ENCODE measurements around the gene DIP2C.
A peak's percentile ranks its signal among the peaks of the same experiment; 100 is the strongest.
"Not testable (repeated sequence)": the region's sequence is repeated elsewhere in the genome, so short reads cannot be mapped to it uniquely, and the experiment has no call there.

Gene DIP2C

DNA sequence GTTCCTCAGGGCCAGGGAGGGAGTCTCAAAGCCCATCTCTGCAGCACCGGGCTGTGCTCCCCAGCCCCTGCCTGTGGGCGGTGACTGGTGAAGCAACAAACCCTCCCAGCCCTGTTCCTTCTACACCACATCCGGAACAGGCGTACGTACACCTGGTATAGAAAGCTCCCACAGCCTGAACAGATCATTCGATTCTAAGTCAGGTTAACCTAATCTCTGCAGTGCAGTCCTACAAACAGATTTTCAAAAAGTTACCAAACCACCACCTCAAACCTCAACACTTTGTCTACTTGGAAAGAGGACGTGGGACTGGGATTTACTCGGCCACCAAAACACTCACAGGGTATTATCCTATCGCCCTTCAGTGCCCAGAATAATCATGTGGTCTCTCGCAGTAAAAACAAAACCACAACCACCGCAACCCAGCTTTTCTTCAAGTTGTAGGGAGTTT lies 238.4 kb downstream of the DIP2C start:
- no peak for DNase-seq
- Histone ChIP-seq H3K4me3 (no peak overlapping the region), H3K9me3 (no peaks in the 10 kb centered on the region), H3K27me3 (no peaks in the 10 kb centered on the region), H3K36me3 (no peaks in the 10 kb centered on the region), H3K4me1 (peaks cover 0 to 31% (median 10%) of the 10 kb centered on the region in 4 donors), H3K27ac (peak overlapping the region; percentile 12 to 22)
- intact Hi-C loops (cut with DNase I; ENCODE audit: low total_unique reads): no loop called here
- TF ChIP-seq, protein P1, sequence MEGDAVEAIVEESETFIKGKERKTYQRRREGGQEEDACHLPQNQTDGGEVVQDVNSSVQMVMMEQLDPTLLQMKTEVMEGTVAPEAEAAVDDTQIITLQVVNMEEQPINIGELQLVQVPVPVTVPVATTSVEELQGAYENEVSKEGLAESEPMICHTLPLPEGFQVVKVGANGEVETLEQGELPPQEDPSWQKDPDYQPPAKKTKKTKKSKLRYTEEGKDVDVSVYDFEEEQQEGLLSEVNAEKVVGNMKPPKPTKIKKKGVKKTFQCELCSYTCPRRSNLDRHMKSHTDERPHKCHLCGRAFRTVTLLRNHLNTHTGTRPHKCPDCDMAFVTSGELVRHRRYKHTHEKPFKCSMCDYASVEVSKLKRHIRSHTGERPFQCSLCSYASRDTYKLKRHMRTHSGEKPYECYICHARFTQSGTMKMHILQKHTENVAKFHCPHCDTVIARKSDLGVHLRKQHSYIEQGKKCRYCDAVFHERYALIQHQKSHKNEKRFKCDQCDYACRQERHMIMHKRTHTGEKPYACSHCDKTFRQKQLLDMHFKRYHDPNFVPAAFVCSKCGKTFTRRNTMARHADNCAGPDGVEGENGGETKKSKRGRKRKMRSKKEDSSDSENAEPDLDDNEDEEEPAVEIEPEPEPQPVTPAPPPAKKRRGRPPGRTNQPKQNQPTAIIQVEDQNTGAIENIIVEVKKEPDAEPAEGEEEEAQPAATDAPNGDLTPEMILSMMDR (IDR thresholded peaks at IDR 0.05): no peak

DNA sequence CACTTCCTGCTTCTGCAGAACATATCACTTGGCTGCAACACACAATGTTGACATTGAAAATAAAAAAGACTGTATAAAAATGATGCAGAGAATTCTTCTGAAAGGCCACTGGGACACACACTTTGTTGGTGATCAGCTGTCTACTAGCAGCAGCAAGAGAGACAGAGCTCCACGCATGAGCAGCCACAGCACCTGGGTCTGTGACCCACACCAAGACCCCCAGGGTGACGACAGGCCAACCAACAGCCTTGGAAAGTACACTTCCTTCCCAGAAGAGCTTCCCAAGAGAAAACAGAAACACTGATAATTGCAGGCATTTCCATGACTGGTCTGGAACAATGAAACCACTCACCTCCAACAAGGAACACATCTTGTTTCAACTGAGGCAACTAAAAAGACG lies 239.0 kb downstream of the DIP2C start:
- intact Hi-C loops (cut with DNase I; ENCODE audit: low total_unique reads): no loop called here
- no peaks in the 10 kb centered on the region for H3K27me3 ChIP-seq

GRCh38 chr10:449331-449730 lies 240.1 kb downstream of the DIP2C start:
- DNase-seq; H3K4me3 ChIP-seq; H3K9me3 ChIP-seq; H3K27ac ChIP-seq; H3K36me3 ChIP-seq; H3K27me3 ChIP-seq; intact Hi-C loops (cut with DNase I; ENCODE audit: low total_unique reads): not testable (repeated sequence)
- H3K4me1 ChIP-seq: peaks cover 0 to 20% (median 3%) of the 10 kb centered on the region in 4 donors

More for the DNA sequence above, 239.0 kb downstream of the DIP2C start:
- Histone ChIP-seq H3K4me3 (no peak overlapping the region), H3K27ac (peak overlapping the region in 1 of 2 donors; percentile 22), H3K36me3 (no peaks in the 10 kb centered on the region), H3K9me3 (no peaks in the 10 kb centered on the region), H3K4me1 (peaks cover 0 to 31% (median 10%) of the 10 kb centered on the region in 4 donors)
- no peak for DNase-seq
- TF ChIP-seq, protein P1 (IDR thresholded peaks at IDR 0.05): no peak

- Histone ChIP-seq H3K4me3 (no peak overlapping the region), H3K9me3 (no peaks in the 10 kb centered on the region), H3K27ac (no peak overlapping the region), H3K4me1 (no peaks in the 10 kb centered on the region), H3K27me3 (no peaks in the 10 kb centered on the region), H3K36me3 (peaks cover 0 to 13% (median 7%) of the 10 kb centered on the region in 3 donors)
- no peak for DNase-seq
- TF ChIP-seq, protein P1 (IDR thresholded peaks at IDR 0.05): no peak
- intact Hi-C loops (cut with DNase I; ENCODE audit: low total_unique reads): no loop called here
These were observed 246.0 kb downstream of the DIP2C start for GRCh38 chr10:443459-443858.

GRCh38 chr10:442209-442608 lies 247.3 kb downstream of the DIP2C start:
- Histone ChIP-seq H3K9me3 (no peaks in the 10 kb centered on the region), H3K4me1 (no peaks in the 10 kb centered on the region), H3K27me3 (no peaks in the 10 kb centered on the region), H3K27ac (no peak overlapping the region), H3K36me3 (peaks cover 0 to 13% (median 7%) of the 10 kb centered on the region in 3 donors), H3K4me3 (no peak overlapping the region)
- TF ChIP-seq, protein P1 (IDR thresholded peaks at IDR 0.05): no peak
- intact Hi-C loops (cut with DNase I; ENCODE audit: low total_unique reads): no loop called here
- no peak for DNase-seq

DNA sequence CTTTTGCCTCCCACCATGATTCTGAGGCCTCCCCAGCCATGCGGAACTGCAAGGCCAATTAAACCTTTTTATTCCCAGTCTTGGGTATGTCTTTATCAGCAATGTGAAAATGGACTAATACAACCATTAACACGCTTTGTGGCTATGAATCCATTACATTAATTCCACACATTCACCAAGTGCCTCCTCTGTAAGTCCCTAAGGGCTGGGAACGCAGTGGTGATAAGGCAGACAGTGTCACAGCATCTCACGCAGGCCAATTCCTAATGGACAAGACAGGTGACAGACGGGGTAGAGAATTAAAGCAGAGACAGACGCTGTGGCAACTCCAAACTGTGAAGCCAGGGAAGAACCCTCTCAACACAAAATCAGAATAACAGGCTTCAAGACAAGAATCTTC lies 247.8 kb downstream of the DIP2C start:
- TF ChIP-seq, protein P1 (IDR thresholded peaks at IDR 0.05): no peak
- no peak overlapping the region for H3K27ac ChIP-seq
- peaks cover 0 to 13% (median 7%) of the 10 kb centered on the region in 3 donors for H3K36me3 ChIP-seq
- no peak overlapping the region for H3K4me3 ChIP-seq
- H3K27me3 ChIP-seq: no peaks in the 10 kb centered on the region
- DNase-seq: no peak
- no peaks in the 10 kb centered on the region for H3K4me1 ChIP-seq
- no peaks in the 10 kb centered on the region for H3K9me3 ChIP-seq
- intact Hi-C loops (cut with DNase I; ENCODE audit: low total_unique reads): no loop called here
